Keratinocyte (primary cell): ENCODE results near the gene RFC2.

Experiments
- EZH2 ChIP-seq: IDR thresholded peaks from one replicate; pipeline ENCODE4 v1.6.1; 2012; ENCODE audit warnings: inconsistent platforms, mild to moderate bottlenecking, low read length, moderate library complexity
- TF ChIP-seq, protein P1 (sequence below), 3 experiments: IDR thresholded peaks in 1 of 3; conservative IDR thresholded peaks in 1 of 3; optimal IDR thresholded peaks in 1 of 3; 2 replicates in 2 of 3; 3 replicates in 1 of 3; pipeline versions ENCODE3 to v1.5.1; 2011; ENCODE audit warnings: low read length in 3 of 3, mild to moderate bottlenecking in 3 of 3, moderate library complexity in 2 of 3, control low read depth in 1 of 3, inconsistent platforms in 1 of 3; ENCODE audit not compliant: insufficient read depth in 2 of 3; ENCODE audit errors: extremely low read depth in 1 of 3

DNA sequence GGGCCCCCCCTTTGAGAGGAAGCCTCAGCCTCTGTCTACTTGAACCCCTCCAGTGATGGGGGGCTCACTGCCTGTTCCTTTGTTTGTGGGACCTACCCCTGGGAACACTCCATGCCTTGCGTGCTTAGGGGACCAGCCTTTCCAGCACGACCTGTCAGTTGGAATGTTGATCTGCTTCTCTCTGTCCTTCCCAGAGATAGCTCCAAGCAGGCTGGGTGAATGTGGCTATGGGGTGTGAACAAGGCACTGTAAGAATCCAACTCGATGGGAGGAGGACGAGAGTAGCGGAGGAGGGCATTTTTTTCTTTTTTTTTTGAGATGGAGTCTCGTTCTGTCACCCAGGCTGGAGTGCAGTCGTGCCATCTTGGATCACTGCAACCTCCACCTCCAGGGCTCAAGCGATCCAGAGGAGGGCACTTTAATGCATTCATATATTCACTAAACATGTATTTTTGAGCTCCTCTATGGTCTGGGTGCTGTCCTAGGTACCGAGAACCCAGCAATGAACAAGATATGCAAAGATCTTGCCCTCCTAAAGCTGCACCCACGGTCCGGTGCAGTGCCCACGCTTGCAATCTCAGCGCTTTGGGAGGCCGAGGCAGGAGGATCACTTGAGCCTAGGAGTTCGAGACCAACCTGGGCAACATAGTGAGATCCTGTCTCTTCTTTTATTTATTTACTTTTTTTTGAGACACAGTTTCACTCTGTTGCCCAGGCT is 43.5 kb upstream of the RFC2 start:
- TF ChIP-seq, protein P1, sequence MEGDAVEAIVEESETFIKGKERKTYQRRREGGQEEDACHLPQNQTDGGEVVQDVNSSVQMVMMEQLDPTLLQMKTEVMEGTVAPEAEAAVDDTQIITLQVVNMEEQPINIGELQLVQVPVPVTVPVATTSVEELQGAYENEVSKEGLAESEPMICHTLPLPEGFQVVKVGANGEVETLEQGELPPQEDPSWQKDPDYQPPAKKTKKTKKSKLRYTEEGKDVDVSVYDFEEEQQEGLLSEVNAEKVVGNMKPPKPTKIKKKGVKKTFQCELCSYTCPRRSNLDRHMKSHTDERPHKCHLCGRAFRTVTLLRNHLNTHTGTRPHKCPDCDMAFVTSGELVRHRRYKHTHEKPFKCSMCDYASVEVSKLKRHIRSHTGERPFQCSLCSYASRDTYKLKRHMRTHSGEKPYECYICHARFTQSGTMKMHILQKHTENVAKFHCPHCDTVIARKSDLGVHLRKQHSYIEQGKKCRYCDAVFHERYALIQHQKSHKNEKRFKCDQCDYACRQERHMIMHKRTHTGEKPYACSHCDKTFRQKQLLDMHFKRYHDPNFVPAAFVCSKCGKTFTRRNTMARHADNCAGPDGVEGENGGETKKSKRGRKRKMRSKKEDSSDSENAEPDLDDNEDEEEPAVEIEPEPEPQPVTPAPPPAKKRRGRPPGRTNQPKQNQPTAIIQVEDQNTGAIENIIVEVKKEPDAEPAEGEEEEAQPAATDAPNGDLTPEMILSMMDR (optimal IDR thresholded peaks at IDR 0.05 in 1 of 3, IDR thresholded peaks at IDR 0.05 in 1 of 3, conservative IDR thresholded peaks at IDR 0.05 in 1 of 3; ENCODE audit: extremely low read depth in 1 of 3, insufficient read depth in 2 of 3, low read length in 3 of 3): no peak
- no peak for TF ChIP-seq EZH2
